Breast epithelium (tissue), 3 donors: ENCODE data around the gene EPDR1.

Source experiments
- CTCF ChIP-seq, 3 donors: fragments of 450-650 bp; IDR thresholded peaks; one replicate each; pipeline ENCODE4 v1.5.1; 2016 to 2017; ENCODE audit warnings: antibody characterized with exemption in 3 of 3, mild to moderate bottlenecking in 3 of 3, moderate library complexity in 3 of 3
- POLR2AphosphoS5 ChIP-seq, 3 donors: sonication (generic); formaldehyde crosslinking; IDR thresholded peaks; one replicate each; pipeline ENCODE4 v1.6.1; 2017; ENCODE audit warnings: antibody characterized with exemption in 3 of 3

GRCh38 chr7:37908221-37908788 lies 12.1 kb upstream of the EPDR1 start:
- TF ChIP-seq CTCF (IDR thresholded peaks at IDR 0.05) (no peak), POLR2AphosphoS5 (IDR thresholded peaks at IDR 0.05) (no peak)
